Breast epithelium (tissue), 4 donors: ENCODE results near the gene DNAH10. TPM values are rescaled to one million over a fixed set of nuclear protein-coding genes. Genes with fewer than 3 reads are reported as not detected.

Experiments used
- DNase-seq, 2 donors: peaks; one replicate each; pipeline ENCODE4 v3.0.0-alpha.2; 2019; ENCODE audit warnings: low spot score in 2 of 2
- H3K27ac ChIP-seq, 2 donors: fragments of 200-600 bp; sonication (generic) in 1 of 2; one replicate each; pipeline ENCODE4 v1.5.1; 2016 to 2019; ENCODE audit warnings: mild to moderate bottlenecking in 1 of 2
- H3K27me3 ChIP-seq, 2 donors: fragments of 200-600 bp; sonication (generic) in 1 of 2; one replicate each; pipeline versions ENCODE4 v1.5.1 to v1.6.0; 2017 to 2019; ENCODE audit warnings: control low read depth in 1 of 2, mild to moderate bottlenecking in 1 of 2
- H3K36me3 ChIP-seq: fragments of 200-600 bp; one replicate; pipeline ENCODE4 v1.5.1; 2019
- H3K4me1 ChIP-seq, 2 donors: fragments of 200-600 bp; sonication (generic); one replicate each; pipeline ENCODE4 v1.5.1; 2016 to 2019; ENCODE audit warnings: control low read depth in 1 of 2
- H3K4me3 ChIP-seq, 3 donors: fragments of 200-600 bp; sonication (generic); 1 replicate in 2 of 3; 2 replicates in 1 of 3; pipeline ENCODE4 v1.5.1; 2016 to 2019; ENCODE audit warnings: mild to moderate bottlenecking in 3 of 3, moderate library complexity in 2 of 3
- H3K9me3 ChIP-seq, 2 donors: fragments of 200-600 bp; sonication (generic) in 1 of 2; one replicate each; pipeline ENCODE4 v1.5.1; 2016 to 2019; ENCODE audit warnings: control low read depth in 1 of 2
- CTCF ChIP-seq, 3 donors: fragments of 450-650 bp; IDR thresholded peaks; one replicate each; pipeline ENCODE4 v1.5.1; 2016 to 2017; ENCODE audit warnings: antibody characterized with exemption in 3 of 3, mild to moderate bottlenecking in 3 of 3, moderate library complexity in 3 of 3
- POLR2A ChIP-seq: fragments of 450-650 bp; IDR thresholded peaks from one replicate; pipeline ENCODE4 v1.6.1; 2016; ENCODE audit warnings: antibody characterized with exemption, mild to moderate bottlenecking, moderate library complexity
- POLR2AphosphoS5 ChIP-seq, 3 donors: sonication (generic); formaldehyde crosslinking; IDR thresholded peaks; one replicate each; pipeline ENCODE4 v1.6.1; 2017; ENCODE audit warnings: antibody characterized with exemption in 3 of 3
- intact Hi-C: fragments of 100-400 bp; cut with DNase I; formaldehyde crosslinking; loops from one replicate; pipeline ENCODE4 v1.15.1; 2023; ENCODE audit warnings: low total_unique reads
- total RNA-seq, 3 donors: library from RNA; depleted of rRNA; stranded (reverse); fragments of >200 nt; gene quantifications; one replicate each; pipeline ENCODE4 v1.1.0, GENCODE V29; 2016

Gene DNAH10
- total RNA-seq, 3 donors from 2014 or later = under 0.01 to 0.44 (median 0.33) TPM

- TF ChIP-seq POLR2AphosphoS5 (IDR thresholded peaks at IDR 0.05) (no peak), POLR2A (no peak), CTCF (IDR thresholded peaks at IDR 0.05) (no peak)
- Histone ChIP-seq H3K4me3 (no peak overlapping the region), H3K4me1 (no peaks in the 10 kb centered on the region), H3K27me3 (no peaks in the 10 kb centered on the region), H3K36me3 (no peaks in the 10 kb centered on the region), H3K27ac (no peak overlapping the region), H3K9me3 (no peaks in the 10 kb centered on the region)
- DNase-seq = no peak
- intact Hi-C loops = no loop called here
Observed at GRCh38 chr12:123849517-123849916, 87.4 kb downstream of the DNAH10 start.

DNA sequence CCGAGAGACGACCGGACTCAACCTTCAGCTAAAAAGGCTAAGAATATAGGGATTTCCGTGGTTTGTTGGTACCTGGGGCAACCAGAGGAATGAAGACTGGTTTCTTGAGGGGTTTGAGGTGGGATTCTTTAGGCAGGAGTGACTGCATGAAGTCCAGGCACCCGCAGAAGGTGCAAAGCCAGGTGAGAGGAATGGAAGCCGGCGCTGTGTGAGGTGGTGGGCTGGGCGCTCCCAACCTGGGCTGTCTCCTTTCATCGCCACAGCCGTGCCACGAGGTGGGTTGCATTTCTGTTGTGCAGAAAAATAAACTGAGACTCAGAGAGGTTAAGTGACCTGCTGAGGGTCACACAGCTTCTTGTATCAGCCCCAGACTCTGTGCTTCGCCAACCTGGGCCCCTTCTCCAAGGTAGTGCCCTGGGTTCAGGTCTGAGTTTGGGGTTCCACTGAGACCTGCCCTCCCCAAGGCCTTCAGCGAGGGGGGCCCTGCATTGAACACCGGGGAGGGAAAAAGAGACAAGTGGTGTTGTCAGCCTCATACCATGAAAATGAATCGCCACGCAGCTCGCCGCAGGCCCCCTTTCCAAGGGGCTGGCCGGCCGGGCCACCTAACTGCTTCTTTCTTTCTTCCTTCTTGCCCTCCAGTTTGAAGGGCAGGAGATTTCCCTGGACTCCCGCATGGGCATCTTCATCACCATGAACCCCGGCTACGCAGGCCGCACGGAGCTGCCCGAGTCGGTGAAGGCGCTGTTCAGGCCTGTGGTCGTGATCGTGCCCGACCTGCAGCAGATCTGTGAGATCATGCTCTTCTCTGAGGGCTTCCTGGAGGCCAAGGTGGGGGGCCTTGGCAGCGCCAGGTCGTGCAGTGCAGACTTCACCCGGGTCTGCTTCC is 88.4 kb downstream of the DNAH10 start:
- intact Hi-C loops = no loop called here
- H3K4me1 ChIP-seq = no peaks in the 10 kb centered on the region
- no peak overlapping the region for H3K4me3 ChIP-seq
- no peaks in the 10 kb centered on the region for H3K36me3 ChIP-seq
- TF ChIP-seq POLR2AphosphoS5 (IDR thresholded peaks at IDR 0.05) = no peak
- no peak overlapping the region for H3K27ac ChIP-seq
- DNase-seq = no peak
- H3K27me3 ChIP-seq = no peaks in the 10 kb centered on the region
- no peaks in the 10 kb centered on the region for H3K9me3 ChIP-seq

GRCh38 chr12:123853396-123854070 is 91.4 kb downstream of the DNAH10 start:
- no peaks in the 10 kb centered on the region for H3K36me3 ChIP-seq
- TF ChIP-seq POLR2A = no peak
- no peak for TF ChIP-seq POLR2AphosphoS5 (IDR thresholded peaks at IDR 0.05)
- no peak for TF ChIP-seq CTCF (IDR thresholded peaks at IDR 0.05)
- H3K4me3 ChIP-seq = no peak overlapping the region
- no peak overlapping the region for H3K27ac ChIP-seq
- DNase-seq = no peak
- H3K4me1 ChIP-seq = no peaks in the 10 kb centered on the region
- H3K27me3 ChIP-seq = no peaks in the 10 kb centered on the region
- intact Hi-C loops = loop anchor here (1.0 kb wide), 1 partner anchor 26 kb away; no protein-coding TSS in a partner anchor
- H3K9me3 ChIP-seq = no peaks in the 10 kb centered on the region

DNA sequence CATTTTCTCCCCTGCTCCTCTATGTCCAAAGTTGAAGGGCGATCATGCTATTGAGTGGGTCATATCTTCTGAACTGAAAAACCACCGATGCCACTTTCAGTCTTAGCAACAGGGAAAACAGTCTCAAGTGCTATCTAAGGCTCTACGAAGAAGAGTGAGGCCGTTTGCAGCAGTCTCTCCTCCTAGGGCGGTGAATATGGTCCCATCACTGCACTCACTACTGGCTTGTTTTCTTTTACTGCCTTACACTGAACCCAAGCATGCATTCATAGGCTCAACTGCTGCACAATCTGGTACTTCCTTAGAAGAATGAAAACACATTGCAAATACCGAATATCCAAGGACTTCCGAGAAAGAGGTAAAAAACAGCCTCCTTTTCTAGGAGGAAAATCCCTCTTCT is 92.1 kb downstream of the DNAH10 start:
- TF ChIP-seq POLR2AphosphoS5 (IDR thresholded peaks at IDR 0.05) = no peak
- no peak for TF ChIP-seq POLR2A
- TF ChIP-seq CTCF (IDR thresholded peaks at IDR 0.05) = no peak
- H3K4me3 ChIP-seq = no peak overlapping the region
- no peaks in the 10 kb centered on the region for H3K36me3 ChIP-seq
- H3K4me1 ChIP-seq = no peaks in the 10 kb centered on the region
- H3K27me3 ChIP-seq = no peaks in the 10 kb centered on the region
- intact Hi-C loops = loop anchor here (1.0 kb wide), 1 partner anchor 25 kb away; no protein-coding TSS in a partner anchor
- no peaks in the 10 kb centered on the region for H3K9me3 ChIP-seq
- no peak overlapping the region for H3K27ac ChIP-seq
- DNase-seq = no peak

DNA sequence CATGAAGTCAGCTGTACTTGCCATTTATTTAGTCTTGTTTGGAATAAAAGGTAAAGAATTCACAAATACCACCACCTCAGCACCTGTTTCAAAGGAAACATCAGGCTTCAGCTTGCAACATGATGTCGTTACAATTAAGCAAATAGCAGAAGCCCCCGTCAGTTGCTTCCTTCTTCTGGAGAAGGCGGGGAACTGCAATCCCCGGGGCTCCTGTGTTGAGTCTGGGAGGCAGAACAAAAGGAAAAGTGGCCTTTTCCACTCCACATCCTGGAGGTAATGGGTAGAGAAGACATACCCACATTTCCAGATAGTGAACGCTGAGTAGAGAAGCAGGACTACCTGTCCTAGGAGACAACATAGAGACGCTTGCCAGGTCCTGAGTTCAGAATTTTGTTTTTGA is 92.8 kb downstream of the DNAH10 start:
- no peaks in the 10 kb centered on the region for H3K9me3 ChIP-seq
- intact Hi-C loops = loop anchor here (1.0 kb wide), 1 partner anchor 24 kb away; no protein-coding TSS in a partner anchor
- no peaks in the 10 kb centered on the region for H3K27me3 ChIP-seq

More for the DNA sequence above, 92.8 kb downstream of the DNAH10 start:
- H3K36me3 ChIP-seq = no peaks in the 10 kb centered on the region
- no peak overlapping the region for H3K27ac ChIP-seq
- H3K4me1 ChIP-seq = no peaks in the 10 kb centered on the region
- TF ChIP-seq POLR2A (no peak), CTCF (IDR thresholded peaks at IDR 0.05) (no peak), POLR2AphosphoS5 (IDR thresholded peaks at IDR 0.05) (no peak)
- no peak for DNase-seq
- H3K4me3 ChIP-seq = no peak overlapping the region
